ENCODE measurements around the gene DLG3.
A peak's percentile ranks its signal among the peaks of the same experiment; 100 is the strongest.

Gene DLG3

GRCh38 chrX:70434914-70435586 is 9.6 kb upstream of the DLG3 start:
- no peak for DNase-seq
- in situ Hi-C loops (cut with HindIII; ENCODE audit: low pct_ligation_motif_present, low pct_unique_long_range_greater_than_20kb, low sequenced_read_pairs), result no loop called here

- in situ Hi-C loops (cut with HindIII; ENCODE audit: low pct_ligation_motif_present, low pct_unique_long_range_greater_than_20kb, low sequenced_read_pairs), result no loop called here
- DNase-seq, result no peak
Measured at GRCh38 chrX:70436343-70436742, 8.3 kb upstream of the DLG3 start.

- in situ Hi-C loops (cut with HindIII; ENCODE audit: low pct_ligation_motif_present, low pct_unique_long_range_greater_than_20kb, low sequenced_read_pairs), result no loop called here
- no peak for DNase-seq
Measured at GRCh38 chrX:70437011-70437410, 7.6 kb upstream of the DLG3 start.

GRCh38 chrX:70437921-70438665 is 6.5 kb upstream of the DLG3 start:
- in situ Hi-C loops (cut with HindIII; ENCODE audit: low pct_ligation_motif_present, low pct_unique_long_range_greater_than_20kb, low sequenced_read_pairs), result no loop called here

GRCh38 chrX:70439016-70439415 is 5.6 kb upstream of the DLG3 start:
- in situ Hi-C loops (cut with HindIII; ENCODE audit: low pct_ligation_motif_present, low pct_unique_long_range_greater_than_20kb, low sequenced_read_pairs), result no loop called here

More at GRCh38 chrX:70437921-70438665, 6.5 kb upstream of the DLG3 start:
- DNase-seq, result no peak

GRCh38 chrX:70442224-70442623 is 2.4 kb upstream of the DLG3 start:
- no peak for DNase-seq
- in situ Hi-C loops (cut with HindIII; ENCODE audit: low pct_ligation_motif_present, low pct_unique_long_range_greater_than_20kb, low sequenced_read_pairs), result no loop called here

More at GRCh38 chrX:70439016-70439415, 5.6 kb upstream of the DLG3 start:
- DNase-seq, result no peak

- DNase-seq, result no peak
- in situ Hi-C loops (cut with HindIII; ENCODE audit: low pct_ligation_motif_present, low pct_unique_long_range_greater_than_20kb, low sequenced_read_pairs), result no loop called here
Measured at GRCh38 chrX:70444946-70445656, 466 bp downstream of the DLG3 start.

- in situ Hi-C loops (cut with HindIII; ENCODE audit: low pct_ligation_motif_present, low pct_unique_long_range_greater_than_20kb, low sequenced_read_pairs), result no loop called here
- no peak for DNase-seq
Measured at GRCh38 chrX:70445951-70446350, 1.3 kb downstream of the DLG3 start.

- no peak for DNase-seq
- in situ Hi-C loops (cut with HindIII; ENCODE audit: low pct_ligation_motif_present, low pct_unique_long_range_greater_than_20kb, low sequenced_read_pairs), result no loop called here
Measured at GRCh38 chrX:70446380-70447350, 2.0 kb downstream of the DLG3 start.

- no peak for DNase-seq
- in situ Hi-C loops (cut with HindIII; ENCODE audit: low pct_ligation_motif_present, low pct_unique_long_range_greater_than_20kb, low sequenced_read_pairs), result no loop called here
Measured at GRCh38 chrX:70449457-70449966, 4.9 kb downstream of the DLG3 start.

- DNase-seq, result peak; percentile 29
- in situ Hi-C loops (cut with HindIII; ENCODE audit: low pct_ligation_motif_present, low pct_unique_long_range_greater_than_20kb, low sequenced_read_pairs), result no loop called here
Measured at GRCh38 chrX:70452143-70452733, 7.6 kb downstream of the DLG3 start.

- DNase-seq, result no peak
- in situ Hi-C loops (cut with HindIII; ENCODE audit: low pct_ligation_motif_present, low pct_unique_long_range_greater_than_20kb, low sequenced_read_pairs), result no loop called here
Measured at GRCh38 chrX:70453024-70453618, 8.5 kb downstream of the DLG3 start.

GRCh38 chrX:70454441-70455365 is 10.1 kb downstream of the DLG3 start:
- in situ Hi-C loops (cut with HindIII; ENCODE audit: low pct_ligation_motif_present, low pct_unique_long_range_greater_than_20kb, low sequenced_read_pairs), result no loop called here
- peak; percentile 72 for DNase-seq

GRCh38 chrX:70455366-70456202 is 10.9 kb downstream of the DLG3 start:
- in situ Hi-C loops (cut with HindIII; ENCODE audit: low pct_ligation_motif_present, low pct_unique_long_range_greater_than_20kb, low sequenced_read_pairs), result no loop called here
- DNase-seq, result no peak

GRCh38 chrX:70456256-70456655 is 11.6 kb downstream of the DLG3 start:
- DNase-seq, result no peak
- in situ Hi-C loops (cut with HindIII; ENCODE audit: low pct_ligation_motif_present, low pct_unique_long_range_greater_than_20kb, low sequenced_read_pairs), result no loop called here

GRCh38 chrX:70461026-70461425 is 16.4 kb downstream of the DLG3 start:
- in situ Hi-C loops (cut with HindIII; ENCODE audit: low pct_ligation_motif_present, low pct_unique_long_range_greater_than_20kb, low sequenced_read_pairs), result no loop called here
- DNase-seq, result no peak

Measured in ACHN (cell line).